OCI-LY7 (cell line): ENCODE measurements around the gene USO1. TPM values are rescaled to one million over a fixed set of nuclear protein-coding genes. Genes with fewer than 3 reads are reported as not detected.
"Not testable (repeated sequence)": the region's sequence is repeated elsewhere in the genome, so short reads cannot be mapped to it uniquely, and the experiment has no call there.

Experiments used
- BruUV-seq: library from RNA; stranded (reverse); fragments of 400-500 nt; replicated peaks from 2 replicates; lab custom pipeline; 2021; lab: Mats Ljungman, UMichigan
- CTCF ChIA-PET: fragments of 300-600 bp; sonication (Branson Sonifier 250); formaldehyde crosslinking; loops from one replicate; lab custom pipeline; 2022; ENCODE audit warnings: antibody characterized with exemption; ENCODE audit not compliant: unreplicated experiment; lab: Charles Lee
- POLR2A ChIA-PET: fragments of 300-600 bp; sonication (Branson Sonifier 250); formaldehyde crosslinking; loops from one replicate; lab custom pipeline; 2022; ENCODE audit warnings: antibody characterized with exemption; lab: Charles Lee
- DNase-seq: peaks from one replicate; pipeline ENCODE4 v3.0.0-alpha.2; 2015; ENCODE audit warnings: low spot score
- H2AFZ ChIP-seq: fragments of 200-600 bp; sonication (generic), shearing (Covaris generic); 2 replicates; pipeline ENCODE4 v1.6.1; 2014; ENCODE audit warnings: mild to moderate bottlenecking, antibody characterized with exemption, low read length, moderate library complexity
- H3K27ac ChIP-seq: fragments of 200-600 bp; sonication (generic); 2 replicates; pipeline ENCODE4 v1.5.1; 2014; ENCODE audit warnings: mixed run types, low read depth, mild to moderate bottlenecking, moderate library complexity, low read length, inconsistent platforms; ENCODE audit not compliant: poor library complexity, severe bottlenecking
- H3K36me3 ChIP-seq: fragments of 200-600 bp; sonication (generic); 2 replicates; pipeline ENCODE4 v1.6.1; 2014; ENCODE audit warnings: mild to moderate bottlenecking, antibody characterized with exemption, low read length, moderate library complexity, mixed read lengths; ENCODE audit not compliant: insufficient read depth
- H3K4me1 ChIP-seq: fragments of 200-600 bp; sonication (generic); 2 replicates; pipeline ENCODE4 v1.5.1; 2014; ENCODE audit warnings: mild to moderate bottlenecking, low read length; ENCODE audit not compliant: insufficient read depth, poor library complexity, severe bottlenecking
- H3K4me2 ChIP-seq: fragments of 200-600 bp; sonication (generic); 2 replicates; pipeline ENCODE4 v1.6.1; 2014; ENCODE audit warnings: mild to moderate bottlenecking, low read length
- H3K4me3 ChIP-seq: fragments of 200-600 bp; sonication (generic); 2 replicates; pipeline ENCODE4 v1.5.1; 2014; ENCODE audit warnings: mild to moderate bottlenecking, low read depth, low read length; ENCODE audit not compliant: poor library complexity, severe bottlenecking
- H3K79me2 ChIP-seq: fragments of 200-600 bp; sonication (generic); 2 replicates; pipeline ENCODE4 v1.6.1; 2016; ENCODE audit warnings: low read depth, mild to moderate bottlenecking, low read length, moderate library complexity, mixed read lengths; ENCODE audit not compliant: insufficient read depth
- H3K9me2 ChIP-seq: fragments of 200-600 bp; sonication (generic); 2 replicates; pipeline ENCODE4 v1.6.1; 2016; ENCODE audit warnings: mild to moderate bottlenecking, low read length, mixed read lengths; ENCODE audit not compliant: insufficient read depth
- H3K9me3 ChIP-seq: fragments of 200-600 bp; sonication (generic); 2 replicates; pipeline ENCODE4 v1.6.1; 2014; ENCODE audit warnings: mild to moderate bottlenecking, mixed run types, low read length, mixed read lengths
- H4K20me1 ChIP-seq: fragments of 200-600 bp; sonication (generic); 2 replicates; pipeline ENCODE4 v1.6.1; 2014; ENCODE audit warnings: mild to moderate bottlenecking, antibody characterized with exemption, low read length, moderate library complexity, mixed read lengths; ENCODE audit not compliant: insufficient read depth
- EZH2phosphoT487 ChIP-seq: fragments of 200-600 bp; sonication (generic); IDR thresholded peaks from 2 replicates; pipeline ENCODE4 v1.6.1; 2018; ENCODE audit warnings: low read depth, borderline replicate concordance, mild to moderate bottlenecking, mixed run types, antibody characterized with exemption, low read length, moderate library complexity, mixed read lengths
- intact Hi-C: fragments of 100-400 bp; cut with micrococcal nuclease; formaldehyde crosslinking; loops from one replicate; pipeline ENCODE4 v1.10.0; 2022; ENCODE audit not compliant: unreplicated experiment
- total RNA-seq, 2 experiments: library from RNA; depleted of rRNA in 1 of 2; stranded (reverse); fragments of >200 nt in 1 of 2; shearing (Covaris generic) in 1 of 2; gene quantifications; 2 replicates each; pipeline ENCODE4 v1.2.3, GENCODE V29; 2014 to 2022
- TF ChIP-seq, protein P1 (sequence below): fragments of 200-600 bp; sonication (generic); conservative IDR thresholded peaks from 2 replicates; pipeline ENCODE4 v1.5.1; 2014; ENCODE audit warnings: mild to moderate bottlenecking, antibody characterized with exemption, low read length, moderate library complexity, mixed read lengths

The USO1 gene
- total RNA-seq, 2 experiments from 2014 or later: 38.0 to 54.6 TPM

DNA sequence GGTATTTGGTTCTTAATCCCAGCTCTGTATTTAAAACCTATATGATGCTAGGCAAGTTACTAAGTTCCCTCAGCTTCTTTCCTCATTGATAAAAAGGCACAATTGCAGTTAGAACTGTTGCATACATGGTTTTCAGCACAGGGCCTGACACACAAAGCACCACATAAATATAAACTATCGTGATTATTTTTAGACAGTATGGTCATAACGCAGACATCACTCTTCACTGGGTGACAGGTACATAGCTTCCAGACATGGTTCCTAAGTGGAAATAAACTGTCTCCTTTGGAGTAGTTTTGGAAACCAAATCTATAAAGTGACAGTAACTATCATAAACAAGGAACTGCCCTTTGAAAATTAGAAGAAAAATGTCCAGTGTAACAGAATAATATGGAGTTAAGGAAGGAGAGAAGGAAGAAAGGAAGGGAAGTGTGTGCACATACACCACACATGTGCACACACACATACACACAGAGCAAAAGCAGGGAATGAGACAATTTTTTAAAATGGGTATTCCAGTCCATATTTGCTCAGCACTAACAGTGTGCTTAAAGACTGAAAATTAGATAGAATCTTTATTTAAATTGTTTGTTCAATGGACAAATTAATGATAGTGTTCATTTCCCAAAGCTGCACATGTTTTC lies 38.7 kb upstream of the USO1 start:
- no peak for DNase-seq
- no peaks in the 10 kb centered on the region; the same call in 1 of the 2 replicates for H3K36me3 ChIP-seq
- H3K4me2 ChIP-seq: no peak overlapping the region
- no peak overlapping the region for H2AFZ ChIP-seq
- no TSS peak for BruUV-seq
- no peaks in the 10 kb centered on the region for H3K79me2 ChIP-seq
- intact Hi-C loops: no loop called here
- ChIA-PET POLR2A (interaction anchor here (0.9 kb wide), 1 partner anchor 26 kb away, joined by 3 read pairs; no protein-coding TSS in a partner anchor), CTCF (no interaction called here)
- no peaks in the 10 kb centered on the region for H4K20me1 ChIP-seq
- H3K27ac ChIP-seq: no peak overlapping the region
- TF ChIP-seq EZH2phosphoT487: no peak
- TF ChIP-seq, protein P1, sequence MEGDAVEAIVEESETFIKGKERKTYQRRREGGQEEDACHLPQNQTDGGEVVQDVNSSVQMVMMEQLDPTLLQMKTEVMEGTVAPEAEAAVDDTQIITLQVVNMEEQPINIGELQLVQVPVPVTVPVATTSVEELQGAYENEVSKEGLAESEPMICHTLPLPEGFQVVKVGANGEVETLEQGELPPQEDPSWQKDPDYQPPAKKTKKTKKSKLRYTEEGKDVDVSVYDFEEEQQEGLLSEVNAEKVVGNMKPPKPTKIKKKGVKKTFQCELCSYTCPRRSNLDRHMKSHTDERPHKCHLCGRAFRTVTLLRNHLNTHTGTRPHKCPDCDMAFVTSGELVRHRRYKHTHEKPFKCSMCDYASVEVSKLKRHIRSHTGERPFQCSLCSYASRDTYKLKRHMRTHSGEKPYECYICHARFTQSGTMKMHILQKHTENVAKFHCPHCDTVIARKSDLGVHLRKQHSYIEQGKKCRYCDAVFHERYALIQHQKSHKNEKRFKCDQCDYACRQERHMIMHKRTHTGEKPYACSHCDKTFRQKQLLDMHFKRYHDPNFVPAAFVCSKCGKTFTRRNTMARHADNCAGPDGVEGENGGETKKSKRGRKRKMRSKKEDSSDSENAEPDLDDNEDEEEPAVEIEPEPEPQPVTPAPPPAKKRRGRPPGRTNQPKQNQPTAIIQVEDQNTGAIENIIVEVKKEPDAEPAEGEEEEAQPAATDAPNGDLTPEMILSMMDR: no peak
- H3K4me3 ChIP-seq: no peak overlapping the region
- H3K9me2 ChIP-seq: no peaks in the 10 kb centered on the region
- H3K9me3 ChIP-seq: peaks cover 10% of the 10 kb centered on the region
- H3K4me1 ChIP-seq: no peaks in the 10 kb centered on the region

DNA sequence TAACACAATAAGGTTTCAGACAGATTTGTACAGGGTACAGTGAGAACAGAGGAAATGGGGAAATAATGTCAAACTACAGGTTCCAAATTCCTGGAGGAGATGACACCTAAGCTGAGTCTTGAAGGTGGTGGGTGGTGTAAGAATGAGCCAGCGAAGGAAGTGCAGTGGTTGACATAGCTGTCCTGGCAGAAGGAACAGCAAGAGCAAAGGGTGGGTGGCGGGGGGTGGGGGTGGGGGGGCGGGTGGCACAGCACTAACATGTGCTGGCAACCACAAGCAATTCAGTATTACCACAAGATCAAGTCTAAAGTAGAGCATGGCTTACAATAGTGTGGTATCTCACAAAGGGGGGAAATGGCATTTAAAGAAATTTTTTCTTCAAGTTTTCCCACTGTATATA lies 38.0 kb upstream of the USO1 start:
- Histone ChIP-seq H2AFZ (no peak overlapping the region), H3K79me2 (no peaks in the 10 kb centered on the region), H3K4me2 (no peak overlapping the region), H3K9me2 (no peaks in the 10 kb centered on the region), H3K27ac (no peak overlapping the region), H3K4me3 (no peak overlapping the region), H3K4me1 (no peaks in the 10 kb centered on the region), H4K20me1 (no peaks in the 10 kb centered on the region), H3K36me3 (no peaks in the 10 kb centered on the region; the same call in 1 of the 2 replicates), H3K9me3 (peaks cover 10% of the 10 kb centered on the region)
- ChIA-PET CTCF (no interaction called here), POLR2A (interaction anchor here (0.9 kb wide), 1 partner anchor 27 kb away, joined by 3 read pairs; no protein-coding TSS in a partner anchor)
- no peak for DNase-seq
- BruUV-seq: no TSS peak
- TF ChIP-seq EZH2phosphoT487: no peak
- TF ChIP-seq, protein P1: no peak
- intact Hi-C loops: no loop called here

DNA sequence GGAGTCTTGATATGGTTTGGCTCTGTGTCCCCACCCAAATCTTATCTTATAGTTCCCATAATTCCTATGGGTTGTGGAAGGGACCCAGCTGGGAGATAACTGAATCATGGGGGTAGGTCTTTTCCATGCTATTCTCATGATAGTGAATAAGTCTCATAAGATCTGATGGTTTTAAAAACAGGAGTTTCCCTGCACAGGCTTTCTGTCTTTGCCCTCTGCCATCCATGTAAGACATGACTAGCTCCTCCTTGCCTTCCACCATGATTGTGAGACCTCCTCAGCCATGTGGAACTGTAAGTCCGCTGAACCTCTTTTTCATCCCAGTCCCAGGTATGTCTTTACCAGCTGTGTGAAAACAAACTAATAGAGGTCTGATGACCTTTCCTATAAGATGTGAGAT lies 37.3 kb upstream of the USO1 start:
- H3K9me2 ChIP-seq, BruUV-seq, H3K36me3 ChIP-seq, H3K4me3 ChIP-seq, H3K79me2 ChIP-seq, H3K27ac ChIP-seq, intact Hi-C loops, DNase-seq, H2AFZ ChIP-seq, H3K9me3 ChIP-seq, CTCF ChIA-PET, H3K4me2 ChIP-seq, H4K20me1 ChIP-seq, H3K4me1 ChIP-seq: not testable (repeated sequence)
- POLR2A ChIA-PET: interaction anchor here (1.5 kb wide), 1 partner anchor 13 kb away, joined by 8 read pairs; no protein-coding TSS in a partner anchor

DNA sequence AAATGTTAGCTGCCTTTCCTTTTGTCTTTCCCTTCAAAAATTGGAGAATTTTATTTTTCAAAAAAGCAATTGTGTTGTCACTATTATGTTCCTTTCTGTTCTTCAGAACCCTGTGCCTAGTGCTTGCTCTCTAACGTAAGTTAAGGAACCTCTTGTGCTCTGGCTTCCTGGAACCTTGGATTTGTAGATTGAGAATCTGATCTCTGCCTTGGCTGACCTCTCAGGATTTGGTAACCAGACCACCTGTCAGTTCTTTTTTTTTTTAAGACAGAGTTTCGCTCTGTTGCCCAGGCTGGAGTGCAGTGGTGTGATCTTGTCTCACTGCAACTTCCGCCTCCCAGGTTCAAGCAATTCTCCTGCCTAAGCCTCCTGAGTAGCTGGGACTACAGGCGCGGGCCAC lies 32.3 kb upstream of the USO1 start:
- H3K4me3 ChIP-seq, H3K9me3 ChIP-seq, H3K4me1 ChIP-seq, H3K4me2 ChIP-seq, H4K20me1 ChIP-seq, H2AFZ ChIP-seq, CTCF ChIA-PET, DNase-seq, intact Hi-C loops, H3K36me3 ChIP-seq, H3K27ac ChIP-seq, H3K79me2 ChIP-seq, BruUV-seq, H3K9me2 ChIP-seq: not testable (repeated sequence)
- POLR2A ChIA-PET: interaction anchor here (1.4 kb wide), 2 partner anchors 18 kb away, joined by 3 to 5 read pairs; partner anchors contain the start of gene G3BP2
